NCI-H1930 (cell line): ENCODE data around the gene RNF187.

Experiments used
- DNase-seq, 2 experiments: peaks; one replicate each; lab custom pipeline; 2025; lab: John Stamatoyannopoulos, UW

Gene RNF187

DNA sequence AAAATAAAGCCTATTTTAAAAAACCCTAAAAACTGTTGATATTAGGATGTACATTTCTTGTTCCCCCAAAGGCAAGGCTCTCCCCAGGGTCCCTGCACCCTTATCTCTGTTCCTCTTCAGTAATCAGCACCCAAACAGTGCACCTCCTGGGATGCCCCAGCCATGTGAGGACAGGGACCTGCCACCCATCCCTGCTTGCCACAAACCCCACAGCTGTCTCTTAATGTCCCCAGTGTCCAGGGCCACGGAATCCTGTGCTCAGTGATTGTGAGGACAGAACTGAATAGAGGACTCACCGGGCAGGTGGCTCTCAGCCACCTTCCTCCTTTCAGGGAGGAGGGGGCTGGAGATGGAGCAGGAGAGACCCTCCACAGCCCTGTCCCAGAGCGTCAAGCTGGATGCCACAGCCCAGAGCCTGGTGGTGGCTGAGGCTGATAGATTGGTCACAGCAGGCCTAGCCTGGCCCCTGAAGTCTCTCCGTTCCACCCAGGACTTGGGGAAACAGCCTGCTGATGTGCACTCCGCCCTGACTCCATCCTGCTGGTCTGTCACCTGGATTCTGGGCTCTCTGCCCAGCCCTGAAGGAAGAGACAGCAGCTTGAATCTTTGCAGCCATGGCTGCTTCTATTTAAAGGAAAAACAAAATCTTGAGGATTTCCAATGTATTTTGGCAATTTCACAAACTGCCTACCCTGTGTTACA, 23.1 kb downstream of the RNF187 start:
- DNase-seq = no peak

DNA sequence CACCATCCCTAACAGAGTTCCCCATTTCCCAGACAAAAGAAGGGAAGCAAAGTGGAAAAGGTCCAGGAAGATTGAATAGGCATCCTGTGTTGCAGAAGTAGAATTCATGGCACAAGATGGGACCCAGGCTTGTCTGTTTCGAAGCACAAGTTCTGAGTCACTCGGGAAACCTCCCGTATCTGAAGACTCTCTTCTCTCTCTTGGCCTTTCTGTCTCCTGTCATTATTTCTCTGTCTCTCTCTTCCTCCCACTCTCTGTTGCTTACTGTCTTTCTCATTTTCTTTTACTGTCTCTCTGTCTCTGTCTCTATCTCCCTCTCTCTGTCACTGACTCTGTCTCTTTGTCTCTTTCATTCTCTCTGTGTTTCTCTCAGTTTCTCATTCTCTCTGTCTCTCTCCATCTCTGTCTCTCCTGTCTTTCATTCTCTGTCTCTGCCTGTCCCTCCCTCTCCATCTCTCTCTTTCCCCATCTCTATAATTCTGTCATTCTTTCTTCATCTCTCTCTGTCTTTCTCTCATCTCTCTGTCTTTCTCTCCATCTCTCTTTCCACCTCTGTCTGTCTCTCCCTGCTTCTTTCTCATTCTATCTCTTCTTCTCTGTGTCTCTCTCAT, 23.7 kb downstream of the RNF187 start:
- DNase-seq = no peak

DNA sequence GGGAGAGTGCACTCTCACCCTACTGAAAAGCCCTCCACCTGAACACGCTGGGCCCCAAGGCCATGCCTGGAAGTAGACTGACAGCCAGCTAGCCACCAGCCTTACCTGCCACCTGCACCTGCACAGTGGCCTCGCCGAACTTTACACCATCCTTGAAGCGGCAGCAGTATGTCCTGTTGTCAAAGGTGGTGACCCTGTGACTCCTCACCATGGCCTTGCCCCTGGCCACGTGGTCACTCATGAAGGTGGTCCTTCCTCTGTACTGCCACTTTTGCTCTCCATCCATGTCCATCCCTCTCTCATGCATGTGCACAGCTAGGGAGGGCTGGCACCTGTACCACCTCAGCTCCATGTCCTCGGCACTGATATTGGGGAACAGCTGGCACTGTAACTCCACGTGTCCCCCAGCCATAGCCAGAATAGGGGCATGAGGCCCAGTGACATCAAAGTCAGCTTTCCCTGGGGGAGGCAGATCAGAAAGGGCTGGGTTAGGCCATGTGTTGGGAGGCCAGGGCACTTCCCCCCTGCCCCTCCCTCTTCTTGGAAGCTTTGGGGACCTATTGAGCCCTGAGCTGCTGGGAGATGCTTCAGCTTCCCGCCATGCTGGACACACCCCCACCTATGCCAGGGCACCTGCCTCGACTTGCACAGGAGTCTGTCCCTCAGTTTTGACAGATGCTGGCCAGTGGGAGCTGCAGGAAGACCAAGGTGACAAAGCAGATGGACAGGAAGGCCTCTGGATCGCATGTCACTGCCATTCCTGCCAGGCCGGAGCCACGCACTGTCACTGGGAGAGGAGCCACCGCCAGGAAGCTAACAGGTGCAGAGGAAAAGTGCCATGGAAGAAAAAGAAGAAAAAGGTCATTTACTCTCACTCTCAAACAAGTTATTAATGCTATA, 24.6 kb downstream of the RNF187 start:
- DNase-seq = no peak

DNA sequence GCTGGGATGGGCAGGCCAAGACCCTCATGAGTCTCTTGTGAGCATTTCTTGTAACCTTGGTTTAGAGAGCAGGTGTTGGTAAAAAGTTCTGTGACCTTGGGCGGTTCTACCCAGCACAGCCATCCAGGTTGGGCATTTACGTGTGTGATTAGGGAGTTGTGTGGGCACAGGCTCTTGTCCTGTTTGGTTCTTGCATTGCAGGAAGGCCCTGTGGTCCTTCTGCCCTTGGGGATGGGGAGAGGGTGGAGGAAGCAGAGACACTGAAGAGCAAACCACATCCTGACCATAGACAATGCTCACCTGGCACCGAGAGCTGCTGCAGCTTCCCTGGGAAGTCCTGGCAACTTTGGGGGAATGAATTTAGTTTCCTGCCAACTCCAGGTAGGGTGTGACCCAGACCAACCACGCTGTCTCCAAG, 25.6 kb downstream of the RNF187 start:
- no peak for DNase-seq

DNA sequence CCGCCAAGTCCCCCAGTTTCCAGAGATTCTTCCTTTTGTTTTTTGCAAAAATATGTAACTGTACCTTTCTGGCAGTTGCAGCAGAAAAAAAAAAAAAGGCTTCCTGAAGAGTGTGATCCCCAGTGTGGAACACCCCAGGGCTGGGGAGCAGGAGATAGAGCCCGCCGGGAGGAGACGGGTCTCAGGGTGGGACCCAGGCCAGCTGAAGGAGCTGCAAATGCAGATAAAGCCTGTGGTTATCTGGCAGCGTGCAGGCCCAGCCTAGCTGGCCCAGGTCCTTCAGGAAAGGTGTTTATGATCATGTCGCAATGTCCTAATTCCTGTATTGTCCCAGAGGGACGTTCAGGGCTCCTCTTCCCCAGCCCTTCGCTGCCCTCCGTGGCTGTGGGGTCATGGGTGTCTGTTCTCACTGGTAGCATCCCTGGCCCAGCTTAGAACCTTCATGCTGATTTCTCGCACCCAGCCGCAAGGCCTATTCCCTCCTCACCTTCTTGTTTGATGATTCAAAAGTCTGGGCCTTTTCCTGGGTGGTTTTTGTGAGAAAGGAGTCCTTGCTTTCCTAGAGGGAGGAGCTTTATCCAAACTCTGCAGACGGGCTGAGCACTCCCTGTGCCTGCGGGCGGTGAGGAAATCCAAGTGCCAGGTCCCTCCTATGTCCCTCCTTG, 26.2 kb downstream of the RNF187 start:
- DNase-seq = no peak

DNA sequence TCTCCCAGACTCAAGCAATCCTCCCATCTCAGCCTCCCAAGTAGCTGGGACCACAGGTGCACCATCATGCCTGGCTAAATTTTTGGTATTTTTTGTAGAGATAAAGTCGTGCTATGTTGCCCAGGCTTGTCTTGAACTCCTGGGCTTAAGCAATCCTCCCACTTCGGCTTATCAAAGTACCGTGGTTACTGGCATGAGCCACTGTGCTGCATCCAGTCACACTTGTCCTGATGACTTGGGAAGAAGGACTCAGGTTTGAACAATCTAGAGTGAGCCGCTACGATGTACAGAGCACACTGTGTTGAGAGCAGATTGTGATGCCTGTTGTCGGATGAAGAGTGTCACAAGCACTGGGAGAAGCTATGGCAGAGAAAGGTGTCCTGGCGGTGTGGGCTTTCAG, 27.2 kb downstream of the RNF187 start:
- DNase-seq = no peak

DNA sequence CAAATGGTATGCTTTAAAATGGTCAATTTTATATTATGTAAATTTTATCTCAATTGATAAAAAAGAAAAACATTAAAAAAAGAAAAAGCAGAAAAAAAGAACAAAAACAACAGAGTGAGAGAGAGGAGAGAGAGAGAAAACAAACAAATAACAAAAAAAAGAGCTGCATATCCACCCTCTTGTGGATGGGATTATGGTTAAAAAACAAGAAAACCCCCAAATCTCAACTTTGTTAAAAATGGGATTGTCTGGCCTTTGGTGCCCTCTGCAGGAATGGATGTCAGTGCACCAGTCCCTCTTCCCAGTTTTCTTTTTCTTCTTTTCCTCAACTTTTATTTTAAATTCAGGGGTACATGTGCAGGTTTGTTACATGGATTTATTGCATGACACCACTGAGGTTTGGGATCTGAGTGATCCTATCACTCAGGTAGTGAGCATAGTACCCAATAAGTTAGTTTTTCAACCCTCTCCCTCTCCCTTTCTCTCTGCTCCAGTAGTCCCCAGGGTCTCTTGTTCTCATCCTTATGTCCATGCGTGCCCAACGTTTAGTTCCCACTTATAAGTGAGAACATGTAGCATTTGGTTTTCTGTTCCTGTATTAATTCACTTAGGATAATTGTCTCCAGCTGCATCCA, 28.1 kb downstream of the RNF187 start:
- no peak for DNase-seq

DNA sequence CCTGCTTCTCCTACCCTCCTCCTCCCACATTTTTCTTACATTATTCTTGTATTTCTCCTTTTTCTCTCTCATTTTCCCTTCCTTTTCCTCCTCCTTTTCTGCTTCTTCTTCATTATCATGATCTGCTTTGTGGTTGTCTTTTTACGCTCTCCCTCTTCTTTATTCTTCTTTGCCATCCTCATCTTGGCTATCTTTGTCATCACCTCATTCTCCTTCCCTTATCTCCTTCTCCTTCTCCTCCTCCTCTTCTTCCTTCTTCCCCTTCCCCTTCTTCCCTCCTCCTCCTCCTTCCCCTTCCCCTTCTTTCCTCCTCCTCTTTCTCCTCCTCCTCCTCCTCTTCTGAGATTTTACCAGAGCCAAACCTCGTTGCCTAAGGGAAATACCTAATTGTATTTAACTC, 30.5 kb downstream of the RNF187 start:
- no peak for DNase-seq

DNA sequence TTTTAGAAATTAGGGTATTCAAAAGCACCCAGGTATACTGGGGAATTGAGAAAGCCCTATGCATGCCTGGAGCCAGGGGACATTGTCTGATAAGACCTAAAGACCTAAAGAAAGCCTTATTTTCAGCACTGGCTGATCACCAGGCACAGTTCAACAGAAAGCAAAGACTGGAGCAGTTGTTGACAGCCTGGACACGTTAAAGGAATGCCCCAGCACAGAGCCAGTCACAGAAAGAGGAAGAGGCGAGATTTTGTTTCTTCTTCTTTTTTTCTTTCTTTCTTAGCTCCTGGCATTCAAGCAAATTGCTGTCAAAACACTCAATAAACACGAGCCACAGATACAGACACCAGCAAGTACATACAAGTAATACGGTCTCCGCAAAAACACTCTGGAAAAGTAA, 40.4 kb downstream of the RNF187 start:
- DNase-seq = no peak

DNA sequence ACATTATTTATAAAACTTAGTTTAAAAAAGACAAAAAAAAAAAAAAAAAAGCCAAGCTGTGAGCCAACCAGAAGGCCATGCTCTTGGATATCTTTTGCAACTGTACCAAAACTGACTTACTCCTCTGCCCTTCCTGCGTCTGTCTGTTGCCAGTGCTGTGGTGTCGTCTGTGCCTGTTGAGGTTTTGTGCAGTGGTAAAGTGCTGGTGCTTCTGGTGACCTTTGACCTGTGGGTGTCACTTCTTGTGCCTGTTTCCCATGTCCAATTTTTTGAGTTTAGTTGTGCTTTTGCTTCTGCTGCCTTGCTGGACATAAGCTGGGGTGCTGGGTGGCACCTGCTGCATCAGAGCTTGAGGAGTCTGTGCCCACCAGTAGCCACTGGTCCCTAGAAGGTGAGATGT, 41.4 kb downstream of the RNF187 start:
- DNase-seq = no peak

DNA sequence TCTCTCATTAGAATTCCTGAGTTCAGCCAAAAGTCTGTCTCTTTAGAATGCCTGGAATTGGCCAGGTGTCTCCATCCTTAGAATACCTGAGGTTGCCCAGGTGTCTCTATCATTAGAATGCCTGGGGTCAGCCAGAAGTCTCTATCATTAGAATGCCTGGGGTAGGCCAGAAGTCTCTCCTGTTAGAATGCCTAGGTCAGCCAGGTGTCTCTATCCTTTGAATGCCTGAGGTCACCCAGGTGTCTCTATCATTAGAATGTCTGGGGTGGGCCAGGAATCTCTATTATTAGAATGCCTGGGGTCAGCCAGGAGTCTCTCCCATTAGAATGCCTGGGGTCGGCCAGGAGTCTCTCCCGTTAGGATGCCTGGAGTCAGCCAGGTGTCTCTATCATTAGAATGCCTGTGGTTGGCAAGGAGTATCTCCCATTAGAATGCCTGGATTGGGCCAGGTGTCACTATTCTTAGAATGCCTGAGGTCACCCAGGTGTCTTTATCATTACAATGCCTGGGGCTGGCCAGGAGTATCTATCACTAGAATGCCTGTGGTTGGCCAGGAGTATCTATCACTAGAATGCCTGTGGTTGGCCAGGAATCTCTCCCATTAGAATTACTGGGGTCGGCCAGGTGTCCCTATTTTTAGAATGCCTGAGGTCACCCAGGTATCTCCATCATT, 43.0 kb downstream of the RNF187 start:
- no peak for DNase-seq

DNA sequence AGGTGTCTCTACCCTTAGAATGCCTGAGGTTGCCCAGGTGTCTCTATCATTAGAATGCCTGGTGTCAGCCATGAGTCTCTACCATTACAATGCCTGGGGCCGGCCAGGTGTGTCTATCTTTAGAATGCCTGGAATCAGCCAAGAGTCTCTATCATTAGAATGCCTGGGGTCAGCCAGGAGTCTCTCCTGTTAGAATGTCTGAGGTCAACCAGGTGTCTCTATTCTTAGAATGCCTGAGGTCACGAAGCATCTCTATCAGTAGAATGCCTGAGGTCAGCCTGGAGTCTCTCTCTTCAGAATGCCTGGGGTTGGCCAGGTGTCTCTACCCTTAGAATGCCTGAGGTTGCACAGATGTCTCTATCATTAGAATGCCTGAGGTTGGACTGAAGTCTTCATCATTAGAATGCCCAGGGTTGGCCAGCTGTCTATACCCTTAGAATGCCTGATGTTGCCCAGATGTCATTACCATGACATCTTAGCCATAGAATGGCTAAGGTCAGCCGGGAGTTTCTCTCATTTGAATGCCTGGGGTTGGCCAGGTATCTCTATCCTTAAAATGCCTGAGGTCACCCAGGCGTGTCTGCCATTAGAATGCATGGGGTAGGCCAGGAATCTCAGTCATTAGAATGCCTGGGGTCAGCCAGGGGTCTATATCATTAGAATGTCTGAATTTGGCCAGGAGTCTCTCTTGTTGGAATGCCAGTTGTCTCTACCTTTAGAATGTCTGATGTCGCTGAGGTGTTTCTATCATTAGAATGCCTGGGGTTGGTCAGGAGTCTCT, 44.0 kb downstream of the RNF187 start:
- DNase-seq = no peak

DNA sequence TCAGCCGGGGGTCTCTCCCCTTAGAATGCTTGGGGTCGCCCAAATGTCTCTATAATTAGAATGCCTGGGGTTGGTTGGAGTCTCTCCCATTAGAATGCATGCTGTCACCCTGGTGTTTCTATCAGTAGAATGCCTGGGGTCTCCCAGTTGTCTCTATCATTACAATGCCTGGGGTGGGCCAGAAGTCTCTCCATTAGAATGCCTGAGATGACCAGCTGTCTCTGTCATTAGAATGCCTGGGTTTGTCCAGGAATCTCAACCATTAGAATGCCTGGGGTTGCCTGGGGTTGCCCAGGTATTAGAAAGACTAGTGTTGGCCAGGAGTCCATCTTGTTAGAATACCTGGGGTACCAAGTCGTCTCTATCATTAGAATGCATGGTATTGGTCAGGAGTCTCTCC, 51.6 kb downstream of the RNF187 start:
- DNase-seq = no peak

DNA sequence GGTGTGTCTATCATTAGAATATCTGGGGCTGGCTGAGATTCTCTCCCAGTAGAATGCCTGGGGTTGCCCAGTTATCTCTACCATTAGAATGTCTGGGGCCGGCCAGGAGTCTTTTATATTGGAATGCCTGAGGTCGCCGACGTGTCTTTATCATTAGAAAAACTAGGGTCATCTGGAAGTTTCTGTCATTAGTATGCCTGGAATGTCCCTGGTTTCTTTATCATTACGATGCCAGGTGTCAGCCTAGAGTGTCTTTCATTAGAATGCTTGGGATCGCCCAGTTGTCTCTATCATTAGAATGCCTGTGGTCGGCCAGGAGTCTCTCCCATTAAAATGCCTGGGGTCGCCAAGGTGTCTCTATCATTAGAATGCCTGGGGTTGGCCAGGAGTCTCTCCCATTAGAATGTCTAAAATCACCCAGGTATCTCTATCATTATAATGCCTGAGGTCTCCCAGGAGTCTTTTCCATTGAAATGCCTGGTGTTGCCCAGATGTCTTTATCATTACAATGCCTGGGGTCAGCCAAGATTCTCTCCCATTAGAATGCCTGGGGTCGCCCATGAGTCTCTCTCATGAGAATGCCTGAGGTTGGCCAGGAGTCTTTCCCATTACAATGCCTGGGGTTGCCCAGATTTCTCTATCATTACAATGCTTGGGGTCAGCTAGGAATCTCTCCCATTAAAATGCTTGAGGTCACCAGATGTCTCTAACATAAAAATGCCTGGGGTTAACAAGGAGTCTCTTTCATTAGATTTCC, 53.2 kb downstream of the RNF187 start:
- DNase-seq = no peak

DNA sequence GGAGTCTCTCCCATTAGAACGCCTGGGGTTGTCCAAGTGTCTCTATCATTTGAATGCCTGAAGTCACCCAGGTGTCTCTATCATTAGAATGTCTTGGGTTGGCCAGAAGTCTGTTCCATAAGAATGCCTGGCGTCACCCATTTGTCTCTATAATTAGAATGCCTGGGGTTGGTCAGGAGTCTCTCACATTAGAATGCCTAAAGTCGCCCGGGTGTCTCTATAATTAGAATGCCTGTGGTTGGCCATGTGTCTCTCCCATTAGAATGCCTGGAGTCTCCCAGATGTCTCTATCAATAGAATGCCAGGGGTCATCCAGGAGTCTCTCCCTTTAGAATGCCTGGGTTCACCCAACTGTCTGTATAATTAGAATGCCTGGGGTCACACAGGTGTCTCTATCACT, 54.5 kb downstream of the RNF187 start:
- no peak for DNase-seq

DNA sequence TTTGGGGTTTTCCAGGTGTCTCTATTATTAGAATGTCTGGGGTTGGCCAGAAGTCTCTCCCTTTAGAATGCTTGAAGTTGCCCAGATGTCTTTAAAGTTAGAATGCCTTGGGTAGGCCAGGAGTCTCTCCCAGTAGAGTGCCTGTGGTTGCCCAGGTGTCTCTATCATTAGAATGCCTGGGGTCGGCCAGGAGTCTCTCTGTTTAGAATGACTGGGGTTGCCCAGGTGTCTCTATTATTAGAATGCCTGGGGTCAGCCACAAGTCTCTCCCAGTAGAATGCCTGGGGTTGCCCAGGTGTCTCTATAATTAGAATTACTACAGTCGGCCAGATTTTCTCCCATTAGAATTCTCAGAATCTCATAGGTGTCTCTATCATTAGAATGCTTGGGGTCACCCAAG, 55.2 kb downstream of the RNF187 start:
- DNase-seq = no peak

DNA sequence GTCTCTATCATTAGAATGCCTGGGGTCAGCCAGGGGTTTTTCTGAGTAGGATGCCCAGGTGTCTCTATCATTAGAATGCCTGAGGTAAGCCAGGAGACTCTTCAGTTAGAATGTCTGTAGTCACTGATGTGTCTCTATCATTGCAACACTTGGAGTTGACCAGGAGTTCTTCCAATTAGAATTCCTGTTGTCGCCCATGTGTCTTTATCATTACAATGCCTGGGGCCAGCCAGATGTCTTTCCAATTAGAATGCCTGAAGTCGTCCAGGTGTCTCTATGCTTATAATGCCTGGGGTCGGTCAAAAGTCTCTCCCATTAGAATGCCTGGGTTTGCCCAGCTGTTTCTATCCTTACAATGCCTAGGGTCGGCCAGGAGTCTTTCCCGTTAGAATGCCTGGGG, 55.8 kb downstream of the RNF187 start:
- DNase-seq = no peak

DNA sequence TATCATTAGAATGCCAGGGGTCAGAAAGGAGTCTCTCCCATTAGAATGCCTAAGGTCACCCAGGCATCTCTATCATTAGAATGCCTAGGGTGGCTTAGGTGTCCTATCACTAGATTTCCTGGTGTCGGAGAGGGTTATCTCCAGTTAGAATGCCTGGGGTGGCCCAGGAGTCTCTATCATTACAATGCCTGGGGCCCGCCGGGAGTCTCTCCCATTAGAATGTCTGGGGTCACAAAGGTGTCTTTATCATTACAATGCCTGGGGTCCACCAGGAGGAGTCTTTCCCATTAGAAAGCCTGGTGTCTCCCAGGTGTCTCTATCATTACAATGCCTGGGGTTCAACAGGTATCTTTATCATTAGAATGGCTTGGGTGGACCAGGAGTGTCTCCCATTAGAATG, 56.2 kb downstream of the RNF187 start:
- DNase-seq = no peak

DNA sequence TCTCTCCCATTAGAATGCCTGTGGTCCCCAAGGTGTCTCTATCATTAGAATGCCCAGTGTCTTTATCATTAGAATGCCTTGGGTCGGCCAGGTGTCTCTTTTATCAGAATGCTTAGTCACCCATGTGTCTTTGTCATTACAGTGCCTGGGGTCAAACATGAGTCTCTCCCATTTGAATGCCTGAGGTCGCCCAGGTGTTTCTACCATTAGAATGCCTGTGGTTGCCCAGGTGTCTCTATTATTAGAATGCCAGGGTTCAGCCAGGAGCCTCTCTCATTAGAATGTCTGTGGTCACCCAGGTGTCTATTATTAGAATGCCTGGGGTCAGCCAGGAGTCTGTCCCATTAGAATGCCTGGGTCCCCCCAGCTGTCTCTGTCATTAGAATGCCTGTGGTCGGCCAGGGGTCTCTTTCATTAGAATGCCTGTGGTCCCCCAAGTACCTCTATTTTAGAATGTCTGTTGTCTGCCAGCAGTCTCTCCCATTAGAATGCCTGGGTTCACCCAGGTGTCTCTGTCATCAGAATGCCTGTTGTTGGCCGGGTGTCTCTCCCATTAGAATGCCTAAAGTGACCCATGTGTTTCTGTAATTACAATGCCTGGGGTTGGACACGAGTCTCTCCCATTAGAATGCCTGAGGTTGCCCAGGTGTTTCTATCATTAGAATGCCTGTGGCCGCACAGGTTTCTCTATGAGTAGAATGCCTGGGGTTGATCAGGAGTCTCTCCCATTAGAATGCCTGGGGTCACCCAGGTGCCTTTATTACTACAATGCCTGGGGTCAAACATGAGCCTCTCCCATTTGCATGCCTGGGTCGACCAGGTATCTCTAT, 57.1 kb downstream of the RNF187 start:
- DNase-seq = no peak
